HG03432 (cell line): ENCODE data around the gene TMEM247.
"Not testable (repeated sequence)": the region's sequence is repeated elsewhere in the genome, so short reads cannot be mapped to it uniquely, and the experiment has no call there.

Experiments used
- ATAC-seq: cut with Tn5 transposase; IDR thresholded peaks from one replicate; pipeline ENCODE4 v1.9.1; 2021; ENCODE audit warnings: mild to moderate bottlenecking, moderate library complexity; ENCODE audit not compliant: unreplicated experiment

The TMEM247 gene

GRCh38 chr2:46509804-46510203 lies 30.4 kb downstream of the TMEM247 start:
- ATAC-seq: no peak

DNA sequence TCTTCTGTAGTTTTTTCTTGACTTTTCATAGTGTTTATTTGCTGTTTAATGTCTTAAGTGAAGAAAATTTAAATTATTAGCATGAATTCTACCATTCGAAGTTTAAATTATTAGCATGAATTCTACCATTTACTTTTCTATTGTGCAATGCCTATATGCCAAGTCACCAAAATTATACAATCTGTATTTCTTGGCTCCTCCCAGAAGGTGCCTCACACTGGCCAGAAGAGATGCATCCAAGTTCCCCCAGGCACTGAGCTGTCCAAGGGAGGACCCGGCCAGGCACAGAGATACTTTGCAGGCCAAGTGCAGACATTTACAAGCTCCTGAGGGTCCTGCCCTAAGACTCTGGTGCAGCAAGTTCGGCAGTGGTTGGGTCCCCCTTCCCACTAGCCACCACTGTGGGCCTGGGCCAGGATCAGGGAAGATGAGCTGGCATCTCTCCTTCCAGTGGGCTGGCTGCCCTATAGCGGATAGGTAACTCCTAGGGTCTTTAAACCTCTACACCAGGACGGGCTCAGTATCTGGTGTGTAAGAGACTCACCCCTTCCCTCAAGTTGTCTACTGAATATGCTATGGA lies 31.3 kb downstream of the TMEM247 start:
- ATAC-seq: no peak

- ATAC-seq: no peak
Observed at GRCh38 chr2:46512185-46512584, 32.8 kb downstream of the TMEM247 start.

- no peak for ATAC-seq
Observed at GRCh38 chr2:46514738-46515137, 35.4 kb downstream of the TMEM247 start.

- ATAC-seq: no peak
Observed at GRCh38 chr2:46517485-46517884, 38.1 kb downstream of the TMEM247 start.

DNA sequence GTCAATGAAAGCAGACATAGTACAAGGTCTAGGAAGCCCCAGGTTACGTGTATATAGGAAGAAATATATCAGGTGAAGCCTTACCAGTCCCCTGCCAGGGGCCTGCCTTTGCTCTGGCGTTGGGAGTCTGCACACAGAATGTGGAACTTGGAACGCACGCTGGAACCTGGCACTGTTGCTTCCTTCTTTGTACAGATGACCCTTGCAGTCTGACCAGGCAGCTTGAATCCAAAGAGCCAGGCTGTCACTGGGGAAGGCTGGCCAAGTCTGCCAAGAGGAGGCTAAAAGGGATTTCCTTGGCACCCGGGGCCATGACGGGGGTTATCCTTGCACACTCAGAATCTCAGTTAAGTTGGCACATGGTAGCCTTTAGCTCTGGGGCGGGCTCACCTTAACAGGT lies 39.5 kb downstream of the TMEM247 start:
- ATAC-seq: no peak

GRCh38 chr2:46519265-46519664 lies 39.9 kb downstream of the TMEM247 start:
- no peak for ATAC-seq

DNA sequence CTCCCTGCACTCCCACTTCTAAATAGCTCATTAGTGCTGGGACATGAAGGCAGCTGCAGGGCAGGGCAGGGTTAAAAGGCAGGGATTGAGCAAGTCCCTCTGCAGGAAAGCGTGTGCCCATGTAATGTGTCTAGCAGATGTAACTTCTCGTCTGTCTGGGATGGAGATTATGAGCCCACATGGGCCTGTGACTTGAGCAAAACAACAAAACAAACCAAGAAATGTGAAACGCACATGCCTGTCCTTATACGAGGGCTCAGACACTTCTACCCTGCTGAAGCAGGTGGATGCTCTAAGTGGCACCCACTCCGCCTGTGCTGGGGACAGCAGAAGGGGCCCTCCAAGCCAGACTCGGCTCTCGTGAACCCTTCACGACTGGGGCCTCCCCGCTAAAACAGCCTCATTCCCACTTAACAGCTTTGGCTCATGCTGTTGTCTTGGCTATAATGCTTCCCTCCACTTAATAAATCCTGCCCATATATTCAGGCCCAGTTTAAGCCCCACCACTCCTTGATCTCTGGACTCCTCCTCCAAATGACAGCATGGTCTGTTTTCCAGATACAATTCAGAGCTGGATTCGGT lies 40.9 kb downstream of the TMEM247 start:
- ATAC-seq: no peak

GRCh38 chr2:46521215-46521683 lies 41.9 kb downstream of the TMEM247 start:
- ATAC-seq: no peak

GRCh38 chr2:46522385-46522784 lies 43.0 kb downstream of the TMEM247 start:
- ATAC-seq: not testable (repeated sequence)

- no peak for ATAC-seq
Observed at GRCh38 chr2:46525522-46526155, 46.3 kb downstream of the TMEM247 start.

DNA sequence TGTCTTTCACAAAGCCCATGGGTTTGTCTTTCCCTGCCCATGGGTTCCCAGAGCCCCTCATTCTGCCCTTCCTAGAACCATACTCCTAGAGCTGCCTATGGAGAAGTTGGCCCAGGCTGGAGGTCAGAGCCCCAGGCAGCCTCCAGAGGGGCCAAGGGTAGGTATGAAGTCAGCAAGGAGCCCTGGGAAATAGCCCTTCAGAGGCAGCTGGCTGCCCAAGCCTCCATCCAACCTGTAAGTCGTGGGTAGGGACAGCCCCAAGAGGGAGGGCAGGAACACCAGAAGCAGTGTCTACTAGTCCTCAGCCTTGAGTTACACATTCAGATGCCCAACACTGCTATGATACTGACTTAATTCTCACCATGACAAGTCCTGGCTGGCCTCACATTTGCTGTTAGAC lies 49.5 kb downstream of the TMEM247 start:
- ATAC-seq: no peak

DNA sequence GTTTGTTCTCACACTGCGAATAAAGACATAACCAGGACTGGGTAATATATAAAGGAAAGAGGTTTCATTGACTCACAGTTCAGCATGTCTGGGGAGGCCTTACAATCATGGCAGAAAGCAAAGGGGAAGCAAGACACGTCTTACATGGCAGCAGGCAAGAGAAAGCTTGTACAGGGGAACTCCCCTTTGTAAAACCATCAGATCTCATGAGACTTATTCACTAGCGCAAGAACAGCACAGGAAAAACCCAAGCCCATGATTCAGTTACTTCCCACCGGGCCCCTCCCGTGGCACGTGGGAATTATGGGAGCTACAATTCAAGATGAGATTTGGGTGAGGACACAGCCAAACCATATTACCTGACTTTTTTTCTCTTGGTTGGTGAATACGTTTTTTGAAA lies 51.3 kb downstream of the TMEM247 start:
- ATAC-seq: no peak

GRCh38 chr2:46531863-46532262 lies 52.5 kb downstream of the TMEM247 start:
- ATAC-seq: no peak
